Effector memory CD4-positive, alpha-beta T cell (primary cell): ENCODE measurements around the gene VWA8.
A peak's percentile ranks its signal among the peaks of the same experiment; 100 is the strongest.

ENCODE experiments used
- DNase-seq, 3 donors: peaks; one replicate each; pipeline ENCODE4 v3.0.0-alpha.2; 2020
- H3K27ac ChIP-seq: 2 replicates; pipeline ENCODE4 v1.7.0; 2013; ENCODE audit warnings: mild to moderate bottlenecking, low read length, moderate library complexity; ENCODE audit not compliant: insufficient read depth, poor library complexity, severe bottlenecking
- H3K27me3 ChIP-seq: replicated peaks from 2 replicates; pipeline ENCODE4 v1.7.0; 2013; ENCODE audit warnings: mild to moderate bottlenecking, low read length; ENCODE audit not compliant: insufficient read depth, control insufficient read depth, poor library complexity, severe bottlenecking
- H3K36me3 ChIP-seq: 2 replicates; pipeline ENCODE4 v1.7.0; 2013; ENCODE audit warnings: mild to moderate bottlenecking, low read length, moderate library complexity; ENCODE audit not compliant: control insufficient read depth, insufficient read depth
- H3K4me1 ChIP-seq: 2 replicates; pipeline ENCODE4 v1.7.0; 2013; ENCODE audit warnings: low read length, mild to moderate bottlenecking; ENCODE audit not compliant: control insufficient read depth, insufficient read depth, poor library complexity, severe bottlenecking
- H3K4me3 ChIP-seq: 2 replicates; pipeline ENCODE4 v1.7.0; 2013; ENCODE audit warnings: low read length, low read depth, mild to moderate bottlenecking; ENCODE audit not compliant: insufficient read depth, poor library complexity, severe bottlenecking
- H3K9me3 ChIP-seq: 2 replicates; pipeline ENCODE4 v1.7.0; 2013; ENCODE audit warnings: mild to moderate bottlenecking, low read length, moderate library complexity; ENCODE audit not compliant: control insufficient read depth

VWA8 gene

GRCh38 chr13:41670873-41671443, 290.0 kb downstream of the VWA8 start:
- Histone ChIP-seq H3K4me3 (no peak overlapping the region), H3K36me3 (peaks cover 20% of the 10 kb centered on the region)
- DNase-seq, result no peak

GRCh38 chr13:41668130-41668757, 292.7 kb downstream of the VWA8 start:
- Histone ChIP-seq H3K27me3 (no peaks in the 10 kb centered on the region), H3K4me1 (no peaks in the 10 kb centered on the region), H3K4me3 (no peak overlapping the region), H3K27ac (no peak overlapping the region), H3K36me3 (peaks cover 12% of the 10 kb centered on the region), H3K9me3 (no peaks in the 10 kb centered on the region)
- peak in 1 of 3 donors; percentile 3 for DNase-seq

More at GRCh38 chr13:41670873-41671443, 290.0 kb downstream of the VWA8 start:
- no peaks in the 10 kb centered on the region for H3K27me3 ChIP-seq
- no peaks in the 10 kb centered on the region for H3K9me3 ChIP-seq
- H3K4me1 ChIP-seq, result no peaks in the 10 kb centered on the region
- H3K27ac ChIP-seq, result no peak overlapping the region

GRCh38 chr13:41666644-41667043, 294.3 kb downstream of the VWA8 start:
- DNase-seq, result no peak
- Histone ChIP-seq H3K27ac (no peak overlapping the region), H3K9me3 (no peaks in the 10 kb centered on the region), H3K27me3 (no peaks in the 10 kb centered on the region), H3K4me1 (no peaks in the 10 kb centered on the region), H3K36me3 (peaks cover 12% of the 10 kb centered on the region), H3K4me3 (no peak overlapping the region)

GRCh38 chr13:41660411-41660810, 300.5 kb downstream of the VWA8 start:
- H3K36me3 ChIP-seq, result no peaks in the 10 kb centered on the region
- H3K27me3 ChIP-seq, result no peaks in the 10 kb centered on the region
- H3K9me3 ChIP-seq, result no peaks in the 10 kb centered on the region
- no peaks in the 10 kb centered on the region for H3K4me1 ChIP-seq
- no peak overlapping the region for H3K4me3 ChIP-seq
- H3K27ac ChIP-seq, result no peak overlapping the region
- DNase-seq, result no peak

- Histone ChIP-seq H3K27ac (no peak overlapping the region), H3K9me3 (no peaks in the 10 kb centered on the region), H3K4me3 (no peak overlapping the region), H3K27me3 (no peaks in the 10 kb centered on the region), H3K4me1 (no peaks in the 10 kb centered on the region), H3K36me3 (no peaks in the 10 kb centered on the region)
- DNase-seq, result no peak
Observed at GRCh38 chr13:41658057-41658661, 302.8 kb downstream of the VWA8 start.

GRCh38 chr13:41655997-41656396, 304.9 kb downstream of the VWA8 start:
- DNase-seq, result no peak
- Histone ChIP-seq H3K9me3 (no peaks in the 10 kb centered on the region), H3K4me1 (no peaks in the 10 kb centered on the region), H3K27ac (no peak overlapping the region), H3K27me3 (no peaks in the 10 kb centered on the region), H3K4me3 (no peak overlapping the region), H3K36me3 (no peaks in the 10 kb centered on the region)

- H3K4me1 ChIP-seq, result no peaks in the 10 kb centered on the region
- DNase-seq, result no peak
Observed at GRCh38 chr13:41654796-41655195, 306.1 kb downstream of the VWA8 start.

GRCh38 chr13:41652735-41653361, 308.1 kb downstream of the VWA8 start:
- Histone ChIP-seq H3K4me3 (no peak overlapping the region), H3K27ac (no peak overlapping the region), H3K9me3 (no peaks in the 10 kb centered on the region), H3K36me3 (no peaks in the 10 kb centered on the region), H3K4me1 (no peaks in the 10 kb centered on the region), H3K27me3 (no peaks in the 10 kb centered on the region)
- peak in 1 of 3 donors; percentile 25 for DNase-seq

More at GRCh38 chr13:41654796-41655195, 306.1 kb downstream of the VWA8 start:
- Histone ChIP-seq H3K9me3 (no peaks in the 10 kb centered on the region), H3K36me3 (no peaks in the 10 kb centered on the region), H3K27me3 (no peaks in the 10 kb centered on the region), H3K27ac (no peak overlapping the region), H3K4me3 (no peak overlapping the region)

GRCh38 chr13:41651413-41652058, 309.4 kb downstream of the VWA8 start:
- Histone ChIP-seq H3K27me3 (no peaks in the 10 kb centered on the region), H3K27ac (no peak overlapping the region)
- DNase-seq, result no peak

More at GRCh38 chr13:41651413-41652058, 309.4 kb downstream of the VWA8 start:
- H3K4me1 ChIP-seq, result no peaks in the 10 kb centered on the region
- H3K4me3 ChIP-seq, result no peak overlapping the region
- H3K9me3 ChIP-seq, result no peaks in the 10 kb centered on the region
- no peaks in the 10 kb centered on the region for H3K36me3 ChIP-seq
